Ascending aorta (tissue), 2 donors: Measurements from ENCODE around the gene MELK. TPM values are rescaled to one million over a fixed set of nuclear protein-coding genes. Genes with fewer than 3 reads are reported as not detected.

Experiments
- DNase-seq, 2 donors: peaks; one replicate each; pipeline ENCODE4 v3.0.0-alpha.2; 2019; ENCODE audit warnings: low spot score in 2 of 2
- H3K27ac ChIP-seq, 2 donors: fragments of 200-600 bp; sonication (generic); one replicate each; pipeline ENCODE4 v1.5.1; 2016 to 2017; ENCODE audit warnings: mild to moderate bottlenecking in 1 of 2
- H3K27me3 ChIP-seq: fragments of 200-600 bp; sonication (generic); one replicate; pipeline ENCODE4 v1.5.1; 2017
- H3K36me3 ChIP-seq, 2 donors: fragments of 200-600 bp; sonication (generic); one replicate each; pipeline ENCODE4 v1.5.1; 2016
- H3K4me1 ChIP-seq, 2 donors: fragments of 200-600 bp; sonication (generic); one replicate each; pipeline ENCODE4 v1.5.1; 2016 to 2017; ENCODE audit warnings: mild to moderate bottlenecking in 1 of 2
- H3K4me3 ChIP-seq, 2 donors: fragments of 200-600 bp; sonication (generic); one replicate each; pipeline ENCODE4 v1.5.1; 2016 to 2017; ENCODE audit warnings: mild to moderate bottlenecking in 1 of 2
- H3K9me3 ChIP-seq, 2 donors: fragments of 200-600 bp; sonication (generic); one replicate each; pipeline ENCODE4 v1.5.1; 2016
- intact Hi-C: fragments of 100-400 bp; cut with DNase I; formaldehyde crosslinking; loops from one replicate; pipeline ENCODE4 v1.15.1; 2023
- total RNA-seq: library from RNA; depleted of rRNA; stranded (reverse); fragments of >200 nt; gene quantifications from one replicate; pipeline ENCODE4 v1.1.0, GENCODE V29; 2016
- TF ChIP-seq, protein P1 (sequence below), 3 experiments: fragments of 200-600 bp in 2 of 3; fragments of 450-650 bp in 1 of 3; sonication (generic) in 2 of 3; IDR thresholded peaks; one replicate each; pipeline ENCODE4 v1.5.1; 2016 to 2019; ENCODE audit warnings: antibody characterized with exemption in 3 of 3, mild to moderate bottlenecking in 1 of 3, moderate library complexity in 1 of 3

The MELK gene
- total RNA-seq, 1 donor from 2014 or later: not detected

GRCh38 chr9:36609306-36609705, 36.6 kb downstream of the MELK start:
- TF ChIP-seq, protein P1, sequence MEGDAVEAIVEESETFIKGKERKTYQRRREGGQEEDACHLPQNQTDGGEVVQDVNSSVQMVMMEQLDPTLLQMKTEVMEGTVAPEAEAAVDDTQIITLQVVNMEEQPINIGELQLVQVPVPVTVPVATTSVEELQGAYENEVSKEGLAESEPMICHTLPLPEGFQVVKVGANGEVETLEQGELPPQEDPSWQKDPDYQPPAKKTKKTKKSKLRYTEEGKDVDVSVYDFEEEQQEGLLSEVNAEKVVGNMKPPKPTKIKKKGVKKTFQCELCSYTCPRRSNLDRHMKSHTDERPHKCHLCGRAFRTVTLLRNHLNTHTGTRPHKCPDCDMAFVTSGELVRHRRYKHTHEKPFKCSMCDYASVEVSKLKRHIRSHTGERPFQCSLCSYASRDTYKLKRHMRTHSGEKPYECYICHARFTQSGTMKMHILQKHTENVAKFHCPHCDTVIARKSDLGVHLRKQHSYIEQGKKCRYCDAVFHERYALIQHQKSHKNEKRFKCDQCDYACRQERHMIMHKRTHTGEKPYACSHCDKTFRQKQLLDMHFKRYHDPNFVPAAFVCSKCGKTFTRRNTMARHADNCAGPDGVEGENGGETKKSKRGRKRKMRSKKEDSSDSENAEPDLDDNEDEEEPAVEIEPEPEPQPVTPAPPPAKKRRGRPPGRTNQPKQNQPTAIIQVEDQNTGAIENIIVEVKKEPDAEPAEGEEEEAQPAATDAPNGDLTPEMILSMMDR (IDR thresholded peaks at IDR 0.05): no peak
- no peaks in the 10 kb centered on the region for H3K4me1 ChIP-seq
- H3K36me3 ChIP-seq: no peaks in the 10 kb centered on the region
- no peak overlapping the region for H3K4me3 ChIP-seq
- no peaks in the 10 kb centered on the region for H3K9me3 ChIP-seq
- H3K27ac ChIP-seq: no peak overlapping the region
- DNase-seq: no peak
- intact Hi-C loops: no loop called here
- no peaks in the 10 kb centered on the region for H3K27me3 ChIP-seq

DNA sequence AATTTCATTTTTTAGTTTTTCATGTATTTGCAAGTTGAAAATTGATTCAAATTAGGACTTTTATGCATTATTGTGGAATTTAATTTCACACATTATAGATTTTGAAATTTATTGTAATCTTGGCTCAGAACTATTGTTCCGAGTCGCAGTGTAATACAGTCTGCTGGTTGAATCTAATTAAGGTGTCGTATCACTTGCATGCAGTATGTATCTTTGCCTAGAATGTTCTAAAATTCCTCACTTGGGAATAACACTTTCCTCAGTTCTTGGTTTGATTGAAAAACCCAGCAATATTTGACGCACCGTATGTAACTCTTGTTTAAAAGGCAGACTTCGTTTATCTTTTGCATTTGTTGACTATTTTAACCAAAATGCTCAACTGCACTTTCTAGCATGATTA, 49.4 kb downstream of the MELK start:
- no peaks in the 10 kb centered on the region for H3K36me3 ChIP-seq
- intact Hi-C loops: no loop called here
- H3K9me3 ChIP-seq: no peaks in the 10 kb centered on the region
- peaks cover 0 to 2% of the 10 kb centered on the region in 2 donors for H3K4me1 ChIP-seq
- no peak for DNase-seq
- TF ChIP-seq, protein P1 (IDR thresholded peaks at IDR 0.05): no peak
- no peak overlapping the region for H3K27ac ChIP-seq
- H3K4me3 ChIP-seq: no peak overlapping the region
- H3K27me3 ChIP-seq: no peaks in the 10 kb centered on the region

DNA sequence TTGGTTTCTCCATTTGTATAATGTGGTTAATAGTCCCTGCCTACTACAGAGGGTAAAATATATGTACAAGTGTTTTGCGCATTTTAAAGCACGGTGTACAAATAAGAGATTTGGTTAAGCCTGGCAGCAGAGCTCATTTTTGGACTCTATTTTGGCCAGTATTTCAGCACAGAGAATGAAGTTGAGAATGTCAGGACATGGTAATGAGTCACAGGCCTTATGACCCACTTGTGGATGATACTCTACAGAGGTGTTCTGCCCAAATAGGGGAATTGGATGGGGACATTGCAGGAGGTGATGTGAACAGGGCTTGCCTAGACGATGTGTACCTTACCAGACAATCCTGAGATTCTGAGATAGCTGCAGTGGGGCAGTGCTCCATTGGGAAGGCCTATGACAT, 50.6 kb downstream of the MELK start:
- Histone ChIP-seq H3K27ac (no peak overlapping the region), H3K27me3 (no peaks in the 10 kb centered on the region), H3K4me3 (no peak overlapping the region), H3K4me1 (peaks cover 0 to 2% of the 10 kb centered on the region in 2 donors), H3K36me3 (no peaks in the 10 kb centered on the region), H3K9me3 (no peaks in the 10 kb centered on the region)
- no peak for DNase-seq
- TF ChIP-seq, protein P1 (IDR thresholded peaks at IDR 0.05): no peak
- intact Hi-C loops: no loop called here

- Histone ChIP-seq H3K4me3 (no peak overlapping the region), H3K9me3 (no peaks in the 10 kb centered on the region), H3K27me3 (no peaks in the 10 kb centered on the region), H3K4me1 (peaks cover 0 to 2% of the 10 kb centered on the region in 2 donors), H3K36me3 (no peaks in the 10 kb centered on the region), H3K27ac (peak overlapping the region in 1 of 2 donors; percentile 66)
- TF ChIP-seq, protein P1 (IDR thresholded peaks at IDR 0.05): no peak
- intact Hi-C loops: no loop called here
- peak; percentile 10 to 69 for DNase-seq
Measured at GRCh38 chr9:36625006-36625615, 52.4 kb downstream of the MELK start.

DNA sequence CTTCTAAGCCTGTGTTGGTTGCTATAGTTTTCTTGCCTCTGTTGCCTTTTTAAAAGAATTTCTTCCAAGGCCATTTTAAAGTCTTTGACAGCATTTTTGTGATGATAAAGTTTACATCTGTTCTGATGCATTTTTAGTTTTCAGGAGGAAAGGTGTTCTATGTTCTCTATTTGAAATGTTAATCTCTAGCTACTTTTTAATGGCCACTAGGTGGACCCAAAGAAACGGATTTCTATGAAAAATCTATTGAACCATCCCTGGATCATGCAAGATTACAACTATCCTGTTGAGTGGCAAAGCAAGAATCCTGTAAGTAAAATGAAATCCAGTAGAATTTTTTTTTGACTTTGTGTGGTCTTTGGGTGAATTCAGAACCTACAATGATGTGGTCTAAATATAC, 60.2 kb downstream of the MELK start:
- no peaks in the 10 kb centered on the region for H3K36me3 ChIP-seq
- DNase-seq: no peak
- TF ChIP-seq, protein P1 (IDR thresholded peaks at IDR 0.05): peak in 2 of 3 experiments; percentile 5 to 36
- H3K9me3 ChIP-seq: no peaks in the 10 kb centered on the region
- no peaks in the 10 kb centered on the region for H3K4me1 ChIP-seq
- no peak overlapping the region for H3K4me3 ChIP-seq
- H3K27me3 ChIP-seq: no peaks in the 10 kb centered on the region
- no peak overlapping the region for H3K27ac ChIP-seq
- intact Hi-C loops: no loop called here
